GM12865 (cell line): ENCODE results near the gene MAMDC4.

Experiments
- DNase-seq: peaks from one replicate; pipeline ENCODE4 v3.0.0; 2010; ENCODE audit warnings: low read depth
- H3K4me3 ChIP-seq: 2 replicates; pipeline ENCODE4 v1.5.1; 2011; ENCODE audit warnings: mild to moderate bottlenecking, low read depth, low read length, control low read depth
- CTCF ChIP-seq: IDR thresholded peaks from 2 replicates; pipeline ENCODE4 v1.5.1; 2011; ENCODE audit warnings: low read length, control low read depth, low read depth, inconsistent platforms; ENCODE audit not compliant: insufficient read depth; ENCODE audit errors: missing control alignments

MAMDC4 gene

DNA sequence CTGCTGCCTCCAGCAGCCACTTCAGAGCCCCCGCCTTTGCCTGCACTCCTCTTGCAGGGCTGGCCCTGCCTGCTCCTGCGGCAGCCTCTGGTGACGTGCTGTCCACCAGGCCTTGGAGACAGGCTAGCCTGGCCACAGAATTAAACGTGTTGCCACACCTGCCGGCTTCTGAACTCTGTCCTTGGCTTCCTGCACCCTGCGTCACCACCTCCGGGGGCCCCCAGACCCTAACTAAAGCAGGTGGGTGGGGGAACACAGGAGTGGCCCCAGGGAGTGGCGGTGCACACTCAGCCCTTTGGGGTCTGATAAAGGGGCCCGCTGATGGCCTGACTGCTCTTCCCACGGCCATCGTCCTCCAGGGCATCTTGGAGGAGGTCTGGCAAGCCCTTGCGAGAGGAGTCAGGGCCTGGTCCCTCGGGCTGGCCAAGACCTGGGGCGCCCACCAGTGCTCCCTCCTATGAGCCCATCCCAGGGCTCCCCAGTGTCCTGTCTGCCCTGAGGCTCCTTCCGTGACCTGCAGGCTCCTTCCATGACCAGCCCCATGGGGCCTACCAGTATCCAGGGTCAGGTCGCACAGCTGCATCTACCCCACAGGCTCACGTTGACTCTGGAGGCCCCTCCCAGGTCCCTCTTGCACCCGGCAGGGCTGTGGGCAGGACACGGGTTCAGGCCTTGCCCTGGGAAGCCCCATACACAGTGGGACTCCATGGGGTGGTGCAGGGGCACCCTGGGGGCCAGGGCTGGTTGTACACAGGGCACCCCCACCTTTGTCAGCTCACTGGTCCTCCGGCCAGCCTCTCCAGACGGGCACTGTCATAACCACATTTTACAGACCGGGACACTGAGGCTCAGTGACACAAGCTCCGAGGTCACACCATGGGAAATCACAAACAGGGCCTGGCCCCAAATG lies 1.0 kb upstream of the MAMDC4 start:
- no peak overlapping the region for H3K4me3 ChIP-seq
- no peak for DNase-seq
- TF ChIP-seq CTCF, result no peak

DNA sequence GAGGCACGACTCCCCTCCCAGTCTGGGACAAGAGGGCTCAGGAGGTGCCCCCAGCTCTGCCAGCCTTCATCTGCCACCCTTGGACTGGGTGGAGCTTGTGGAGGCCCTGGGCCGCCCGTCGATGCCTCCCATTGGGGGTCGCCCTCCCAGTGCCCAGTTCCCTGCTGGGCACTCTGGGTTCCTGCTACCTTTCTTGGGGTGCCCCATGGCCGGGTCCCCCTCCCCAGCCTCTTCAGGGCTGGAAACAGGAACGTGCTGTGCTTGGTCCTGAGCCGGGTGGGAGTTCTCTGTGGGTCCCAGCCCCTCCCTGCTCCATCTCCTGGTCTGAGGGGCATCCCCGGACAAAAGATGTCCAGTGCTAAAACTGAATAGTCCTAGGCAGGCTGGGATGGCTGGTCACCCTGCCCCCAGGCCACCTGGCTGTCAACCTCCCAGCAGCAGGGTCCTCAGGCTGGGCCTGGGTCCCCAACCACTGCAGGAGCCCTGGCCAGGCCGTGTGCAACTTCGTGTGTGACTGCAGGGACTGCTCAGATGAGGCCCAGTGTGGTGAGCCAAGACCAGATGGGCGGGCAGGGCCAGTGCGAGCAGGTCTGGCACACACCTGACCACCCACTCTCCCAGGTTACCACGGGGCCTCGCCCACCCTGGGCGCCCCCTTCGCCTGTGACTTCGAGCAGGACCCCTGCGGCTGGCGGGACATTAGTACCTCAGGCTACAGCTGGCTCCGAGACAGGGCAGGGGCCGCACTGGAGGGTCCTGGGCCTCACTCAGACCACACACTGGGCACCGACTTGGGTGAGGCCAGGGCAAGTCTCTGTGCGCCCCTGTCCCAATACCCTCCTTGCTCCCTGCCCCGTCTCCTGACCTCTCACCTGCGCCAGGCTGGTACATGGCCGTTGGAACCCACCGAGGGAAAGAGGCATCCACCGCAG lies 784 bp downstream of the MAMDC4 start:
- no peak for DNase-seq
- TF ChIP-seq CTCF, result no peak
- no peak overlapping the region for H3K4me3 ChIP-seq

GRCh38 chr9:136853596-136854112 lies 1.5 kb downstream of the MAMDC4 start:
- TF ChIP-seq CTCF, result peak; percentile 43
- DNase-seq, result peak; percentile 66
- no peak overlapping the region for H3K4me3 ChIP-seq

GRCh38 chr9:136854113-136854841 lies 2.1 kb downstream of the MAMDC4 start:
- DNase-seq, result no peak
- no peak overlapping the region for H3K4me3 ChIP-seq
- TF ChIP-seq CTCF, result no peak

DNA sequence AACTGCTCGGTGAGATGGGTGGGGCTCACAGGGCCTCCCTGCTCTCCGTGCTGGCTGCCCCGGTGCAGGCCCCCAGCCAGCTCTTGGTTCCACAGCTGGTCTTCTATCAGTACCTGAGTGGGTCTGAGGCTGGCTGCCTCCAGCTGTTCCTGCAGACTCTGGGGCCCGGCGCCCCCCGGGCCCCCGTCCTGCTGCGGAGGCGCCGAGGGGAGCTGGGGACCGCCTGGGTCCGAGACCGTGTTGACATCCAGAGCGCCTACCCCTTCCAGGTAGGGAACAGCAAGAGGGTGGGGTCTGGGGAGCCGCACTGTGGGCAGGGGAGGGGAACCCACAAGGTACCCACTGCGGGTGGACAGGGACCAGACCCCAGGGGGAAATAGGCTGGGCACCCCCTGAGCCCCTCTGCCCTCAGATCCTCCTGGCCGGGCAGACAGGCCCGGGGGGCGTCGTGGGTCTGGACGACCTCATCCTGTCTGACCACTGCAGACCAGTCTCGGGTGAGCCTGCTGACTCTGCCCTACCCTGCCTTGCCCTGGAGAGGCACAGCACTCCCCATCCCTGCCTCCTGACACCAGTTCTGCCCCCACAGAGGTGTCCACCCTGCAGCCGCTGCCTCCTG lies 2.8 kb downstream of the MAMDC4 start:
- no peak overlapping the region for H3K4me3 ChIP-seq
- no peak for DNase-seq
- no peak for TF ChIP-seq CTCF
